HepG2 (cell line): ENCODE results near the gene CRTC2. TPM values are rescaled to one million over a fixed set of nuclear protein-coding genes. Genes with fewer than 3 reads are reported as not detected.

Experiments
- ATAC-seq: fragments of 200-7000 bp; cut with Tn5 transposase; 3 replicates; pipeline ENCODE4 v1.9.1; 2020; ENCODE audit warnings: mild to moderate bottlenecking, moderate library complexity
- BruUV-seq: library from RNA; stranded (reverse); fragments of 400-500 nt; replicated peaks from 2 replicates; lab custom pipeline; 2021; lab: Mats Ljungman, UMichigan
- CTCF ChIA-PET: fragments of 300-600 bp; formaldehyde crosslinking; extraction: SDS; loops from one replicate; lab custom pipeline; 2021; ENCODE audit warnings: low total read pairs, inconsistent platforms, low intra/inter-chr PET ratio; lab: Yijun Ruan, JAX
- POLR2A ChIA-PET: fragments of 350-600 bp; sonication (Branson Sonifier 250); formaldehyde crosslinking; loops from one replicate; lab custom pipeline; 2020; ENCODE audit warnings: antibody characterized with exemption, inconsistent platforms; lab: Yijun Ruan, JAX
- DNase-seq: peaks from one replicate; pipeline ENCODE4 v3.0.0-alpha.2; 2015; ENCODE audit warnings: low spot score
- FAIRE-seq: peaks from 3 replicates; lab custom pipeline; 2011; peaks lifted over from hg19 to GRCh38; lab: Jason Lieb, UNC
- H2AFZ ChIP-seq: one replicate; pipeline ENCODE4 v1.6.1; 2011; ENCODE audit warnings: low read length, inconsistent platforms
- H3K27ac ChIP-seq: fragments of 300-600 bp; 3 replicates; pipeline ENCODE4 v1.8.0; 2011; ENCODE audit warnings: mixed run types, mild to moderate bottlenecking, mixed read lengths, low read length, inconsistent platforms; ENCODE audit not compliant: insufficient read depth; ENCODE audit errors: extremely low read length
- H3K27me3 ChIP-seq, 2 experiments: fragments of 200-600 bp in 1 of 2; 2 replicates in 1 of 2; 3 replicates in 1 of 2; pipeline versions ENCODE4 v1.6.0 to v1.8.0; 2011; ENCODE audit warnings: low read length in 2 of 2, mild to moderate bottlenecking in 2 of 2, moderate library complexity in 2 of 2, inconsistent platforms in 1 of 2; ENCODE audit not compliant: insufficient read depth in 2 of 2, control insufficient read depth in 1 of 2
- H3K36me3 ChIP-seq, 2 experiments: fragments of 200-600 bp in 1 of 2; replicated peaks in 1 of 2; 2 replicates in 1 of 2; 3 replicates in 1 of 2; pipeline versions ENCODE4 v1.5.1 to v1.8.0; 2011; ENCODE audit warnings: low read length in 2 of 2, inconsistent platforms in 1 of 2; ENCODE audit not compliant: insufficient read depth in 2 of 2, control insufficient read depth in 1 of 2
- H3K4me1 ChIP-seq: 2 replicates; pipeline ENCODE4 v1.5.1; 2012; ENCODE audit warnings: low read length, inconsistent platforms; ENCODE audit not compliant: insufficient read depth
- H3K4me2 ChIP-seq: 2 replicates; pipeline ENCODE4 v1.6.0; 2011; ENCODE audit warnings: low read depth, low read length, inconsistent platforms
- H3K4me3 ChIP-seq, 3 experiments: fragments of 200-600 bp in 1 of 3; sonication (generic), shearing (Covaris generic) in 1 of 3; replicated peaks in 1 of 3; 2 replicates each; pipeline ENCODE4 v1.5.1; 2011 to 2016; ENCODE audit warnings: low read length in 3 of 3, inconsistent platforms in 2 of 3, low read depth in 2 of 3, mild to moderate bottlenecking in 2 of 3, control low read depth in 1 of 3, mixed read lengths in 1 of 3; ENCODE audit not compliant: insufficient read depth in 1 of 3
- H3K79me2 ChIP-seq: one replicate; pipeline ENCODE4 v1.6.1; 2011; ENCODE audit warnings: low read length, inconsistent platforms; ENCODE audit not compliant: insufficient read depth
- H3K9ac ChIP-seq: 2 replicates; pipeline ENCODE4 v1.6.0; 2011; ENCODE audit warnings: mild to moderate bottlenecking, low read depth, low read length, inconsistent platforms; ENCODE audit not compliant: insufficient read depth
- H3K9me3 ChIP-seq: 2 replicates; pipeline ENCODE4 v1.5.1; 2012; ENCODE audit warnings: mild to moderate bottlenecking, low read length
- H4K20me1 ChIP-seq: 2 replicates; pipeline ENCODE4 v1.6.0; 2011; ENCODE audit warnings: inconsistent platforms, mild to moderate bottlenecking, low read length, moderate library complexity; ENCODE audit not compliant: insufficient read depth
- AGO2 ChIP-seq: fragments of 200-400 bp; formaldehyde crosslinking; optimal IDR thresholded peaks from 2 replicates; pipeline ENCODE3; 2017; ENCODE audit warnings: mild to moderate bottlenecking, low read depth, low read length, moderate library complexity
- KLF6 ChIP-seq: IDR thresholded peaks from 2 replicates; pipeline ENCODE4 v1.8.0; 2016; ENCODE audit warnings: missing biosample characterization, missing genetic modification reagents
- MED13 ChIP-seq: sonication (generic); formaldehyde crosslinking; IDR thresholded peaks from 2 replicates; pipeline ENCODE4 v1.5.0; 2020; ENCODE audit warnings: missing genetic modification reagents
- RBFOX2 ChIP-seq: fragments of 200-400 bp; formaldehyde crosslinking; IDR thresholded peaks from 2 replicates; pipeline ENCODE4 v1.6.1; 2017; ENCODE audit warnings: low read depth, mild to moderate bottlenecking, low read length
- ZNF629 ChIP-seq: sonication (generic); formaldehyde crosslinking; conservative IDR thresholded peaks from 2 replicates; pipeline ENCODE4 v1.5.0; 2020; ENCODE audit warnings: missing genetic modification reagents
- WGBS: methylation state at CpG from one replicate; pipeline ENCODE4 v1.1.6; 2017; ENCODE audit warnings: low lambda C conversion rate; 5-methylcytosine and 5-hydroxymethylcytosine counted together
- in situ Hi-C: cut with HindIII; loops from 2 replicates; pipeline ENCODE4 v1.10.0; 2017; ENCODE audit warnings: low pct_unique_long_range_greater_than_20kb; ENCODE audit not compliant: extremely low pct_ligation_motif_present
- intact Hi-C: fragments of 100-400 bp; cut with micrococcal nuclease; formaldehyde crosslinking; loops from one replicate; pipeline ENCODE4 v1.10.0; 2022; ENCODE audit not compliant: unreplicated experiment
- polyA plus RNA-seq, 8 experiments: library from polyadenylated mRNA; depleted of rRNA in 3 of 8; stranded (reverse) in 7 of 8; unstranded in 1 of 8; fragments of >200 nt; fragmentation: Illumina TruSeq in 4 of 8; extraction: Trizol in 4 of 8; gene quantifications; 2 replicates each; pipeline versions ENCODE4 v1.2.1 to v1.2.3, GENCODE V29; 2011 to 2016; ENCODE audit warnings: low read depth in 4 of 8, missing spikeins in 1 of 8, mixed read lengths in 1 of 8; ENCODE audit not compliant: insufficient read depth in 1 of 8
- total RNA-seq, 5 experiments: library from RNA; depleted of rRNA; stranded (reverse); fragments of >200 nt; fragmentation: Illumina TruSeq; extraction: Trizol; gene quantifications; 2 replicates each; pipeline ENCODE4 v1.2.3, GENCODE V29; 2016; ENCODE audit warnings: low read depth in 1 of 5
- TF ChIP-seq, protein P1 (sequence below): sonication (generic); formaldehyde crosslinking; IDR thresholded peaks from 2 replicates; pipeline ENCODE4; 2020; ENCODE audit warnings: missing genetic modification reagents, mild to moderate bottlenecking, borderline replicate concordance
- TF ChIP-seq, protein P2 (sequence below): sonication (generic); formaldehyde crosslinking; IDR thresholded peaks from 2 replicates; pipeline ENCODE4 v1.5.0; 2020; ENCODE audit warnings: missing genetic modification reagents, mild to moderate bottlenecking, borderline replicate concordance

Gene CRTC2
- total and polyA plus RNA-seq, 2 of the 13 experiments (the other 11 are each of a cell fraction or from before 2014, with no cell fraction given), result 6.1 to 26.7 TPM

DNA sequence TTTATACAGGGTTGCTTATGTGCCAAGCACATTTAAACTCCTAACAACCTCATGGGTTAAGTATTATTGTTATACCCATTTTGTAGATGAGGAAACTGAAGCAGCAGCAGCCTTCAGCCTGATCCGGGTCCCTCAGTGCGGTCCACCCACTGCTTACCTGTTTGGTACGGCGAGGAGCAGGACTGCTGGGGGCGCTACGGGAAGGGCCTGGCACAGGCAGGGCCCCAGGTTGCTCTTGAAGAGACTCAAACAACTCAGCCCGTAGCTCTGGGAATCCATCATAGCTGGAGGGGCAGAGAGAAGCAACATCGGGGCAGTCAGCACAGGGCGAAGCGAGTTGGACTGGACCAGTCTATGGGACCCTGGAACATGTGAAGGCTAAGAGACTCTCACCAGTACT, 21.1 kb downstream of the CRTC2 start:
- H3K27me3 ChIP-seq, result no peaks in the 10 kb centered on the region
- TF ChIP-seq, protein P1, sequence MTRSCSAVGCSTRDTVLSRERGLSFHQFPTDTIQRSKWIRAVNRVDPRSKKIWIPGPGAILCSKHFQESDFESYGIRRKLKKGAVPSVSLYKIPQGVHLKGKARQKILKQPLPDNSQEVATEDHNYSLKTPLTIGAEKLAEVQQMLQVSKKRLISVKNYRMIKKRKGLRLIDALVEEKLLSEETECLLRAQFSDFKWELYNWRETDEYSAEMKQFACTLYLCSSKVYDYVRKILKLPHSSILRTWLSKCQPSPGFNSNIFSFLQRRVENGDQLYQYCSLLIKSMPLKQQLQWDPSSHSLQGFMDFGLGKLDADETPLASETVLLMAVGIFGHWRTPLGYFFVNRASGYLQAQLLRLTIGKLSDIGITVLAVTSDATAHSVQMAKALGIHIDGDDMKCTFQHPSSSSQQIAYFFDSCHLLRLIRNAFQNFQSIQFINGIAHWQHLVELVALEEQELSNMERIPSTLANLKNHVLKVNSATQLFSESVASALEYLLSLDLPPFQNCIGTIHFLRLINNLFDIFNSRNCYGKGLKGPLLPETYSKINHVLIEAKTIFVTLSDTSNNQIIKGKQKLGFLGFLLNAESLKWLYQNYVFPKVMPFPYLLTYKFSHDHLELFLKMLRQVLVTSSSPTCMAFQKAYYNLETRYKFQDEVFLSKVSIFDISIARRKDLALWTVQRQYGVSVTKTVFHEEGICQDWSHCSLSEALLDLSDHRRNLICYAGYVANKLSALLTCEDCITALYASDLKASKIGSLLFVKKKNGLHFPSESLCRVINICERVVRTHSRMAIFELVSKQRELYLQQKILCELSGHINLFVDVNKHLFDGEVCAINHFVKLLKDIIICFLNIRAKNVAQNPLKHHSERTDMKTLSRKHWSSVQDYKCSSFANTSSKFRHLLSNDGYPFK, result no peak
- TF ChIP-seq ZNF629 (CRISPR knock-in tag), result peak; percentile 34; the same call in 1 of the 2 replicates
- no peak overlapping the region for H3K9ac ChIP-seq
- in situ Hi-C loops (no loop called here), intact Hi-C loops (no loop called here)
- WGBS, result 100% methylated on average over 6 of the region's 10 CpGs
- POLR2A ChIA-PET, result no interaction called here
- DNase-seq, result no peak
- no peak for FAIRE-seq
- no peak overlapping the region for H3K27ac ChIP-seq
- CTCF ChIA-PET, result no interaction called here
- no peak overlapping the region for H3K4me2 ChIP-seq
- no peaks in the 10 kb centered on the region for H3K79me2 ChIP-seq
- no TSS peak for BruUV-seq
- H4K20me1 ChIP-seq, result no peaks in the 10 kb centered on the region
- ATAC-seq, result no peak
- H3K4me1 ChIP-seq, result no peaks in the 10 kb centered on the region
- H3K4me3 ChIP-seq, result no peak overlapping the region
- peaks cover 25 to 62% of the 10 kb centered on the region in 2 experiments for H3K36me3 ChIP-seq
- no peaks in the 10 kb centered on the region for H3K9me3 ChIP-seq
- no peak overlapping the region for H2AFZ ChIP-seq

DNA sequence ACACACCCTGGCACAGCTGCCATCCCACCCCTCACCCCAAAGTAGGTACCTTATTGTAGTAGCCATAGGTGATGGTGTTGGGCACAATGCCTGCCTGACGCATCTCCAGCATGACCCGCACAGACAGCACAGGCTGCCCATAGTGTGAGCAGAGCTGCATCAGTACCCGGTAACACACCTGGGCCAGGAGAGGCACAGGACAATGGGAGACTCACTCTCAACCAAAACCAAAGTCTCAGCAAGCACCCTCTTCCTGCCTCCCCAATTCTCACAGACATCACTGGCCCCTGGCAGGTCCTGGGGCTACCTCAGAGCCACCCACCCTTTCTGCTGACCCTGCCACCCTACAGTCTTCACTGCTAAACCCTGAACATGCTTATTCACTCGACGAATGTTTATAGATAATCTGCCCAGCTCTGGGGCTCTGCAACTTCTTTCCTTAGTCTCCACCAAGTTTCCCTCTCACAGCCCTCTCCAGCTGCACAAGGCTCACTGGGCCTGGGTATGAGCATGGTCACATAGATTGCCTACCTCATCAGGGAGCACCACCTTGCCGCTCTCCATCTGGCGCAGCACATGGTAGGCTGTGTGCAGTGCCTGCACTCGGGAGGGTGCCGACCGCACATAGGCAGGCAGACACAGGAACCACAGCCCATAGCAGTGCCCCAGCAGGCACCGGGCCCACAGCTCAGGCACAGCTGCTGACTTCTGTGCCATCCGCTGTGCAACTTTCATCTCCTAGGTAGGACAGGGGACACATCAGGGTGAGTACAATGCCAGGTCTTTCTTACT, 22.2 kb downstream of the CRTC2 start:
- POLR2A ChIA-PET, result no interaction called here

More for the DNA sequence above, 22.2 kb downstream of the CRTC2 start:
- no peak overlapping the region for H3K4me3 ChIP-seq
- DNase-seq (no peak), FAIRE-seq (no peak), ATAC-seq (no peak)
- intact Hi-C loops, result no loop called here
- 98% methylated on average over 9 of the region's 12 CpGs for WGBS
- no peak overlapping the region for H3K4me2 ChIP-seq
- H3K9ac ChIP-seq, result no peak overlapping the region
- no peak for TF ChIP-seq MED13 (CRISPR knock-in tag)
- TF ChIP-seq, protein P2, sequence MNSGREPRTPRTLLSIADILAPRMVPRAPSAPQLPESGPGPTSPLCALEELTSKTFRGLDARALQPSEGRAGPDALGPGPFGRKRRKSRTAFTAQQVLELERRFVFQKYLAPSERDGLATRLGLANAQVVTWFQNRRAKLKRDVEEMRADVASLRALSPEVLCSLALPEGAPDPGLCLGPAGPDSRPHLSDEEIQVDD, result no peak
- 0 out of 2 replicates have a peak, but pooled peaks have one; percentile 28 for TF ChIP-seq RBFOX2
- TF ChIP-seq AGO2, result peak; percentile 30
- TF ChIP-seq KLF6 (CRISPR knock-in tag), result no peak
- TF ChIP-seq, all 625 proteins: peak for 2
- Histone ChIP-seq H3K79me2 (no peaks in the 10 kb centered on the region), H3K9me3 (no peaks in the 10 kb centered on the region), H3K27ac (no peak overlapping the region), H4K20me1 (no peaks in the 10 kb centered on the region), H3K27me3 (no peaks in the 10 kb centered on the region), H2AFZ (no peak overlapping the region), H3K36me3 (peaks cover 25 to 58% of the 10 kb centered on the region in 2 experiments), H3K4me1 (no peaks in the 10 kb centered on the region)
- CTCF ChIA-PET, result no interaction called here
- no TSS peak for BruUV-seq
- in situ Hi-C loops, result no loop called here
